RWPE1 (cell line): ENCODE measurements around the gene MPI.

Experiments used
- CTCF ChIA-PET: fragments of 350-600 bp; sonication (Branson Sonifier 250); formaldehyde crosslinking; extraction: SDS; loops from one replicate; lab custom pipeline; 2021; lab: Yijun Ruan, JAX
- POLR2A ChIA-PET: fragments of 400-600 bp; formaldehyde crosslinking; extraction: SDS; loops from one replicate; lab custom pipeline; 2020; ENCODE audit warnings: antibody characterized with exemption; ENCODE audit not compliant: low non-redundant PET; lab: Yijun Ruan, JAX
- DNase-seq: peaks from one replicate; pipeline ENCODE4 v3.0.0; 2012; ENCODE audit warnings: low spot score
- H3K27ac ChIP-seq: fragments of 450-650 bp; 2 replicates; pipeline ENCODE4 v1.5.1; 2017
- CTCF ChIP-seq: fragments of 450-650 bp; conservative IDR thresholded peaks from 2 replicates; pipeline ENCODE4 v1.5.1; 2017; ENCODE audit warnings: low read depth, mild to moderate bottlenecking

MPI gene

GRCh38 chr15:74873036-74873755 is 16.6 kb upstream of the MPI start, which contains the start of gene SCAMP2:
TSS of gene SCAMP2 (minus strand) at chr15:74873365. CDS start at chr15:74873255, 110 bp downstream.
- POLR2A ChIA-PET: no interaction called here
- peak within 1 kb of the TSS; percentile 77 for H3K27ac ChIP-seq
- DNase-seq: peak; percentile 97
- CTCF ChIA-PET: no interaction called here
- no peak for TF ChIP-seq CTCF

DNA sequence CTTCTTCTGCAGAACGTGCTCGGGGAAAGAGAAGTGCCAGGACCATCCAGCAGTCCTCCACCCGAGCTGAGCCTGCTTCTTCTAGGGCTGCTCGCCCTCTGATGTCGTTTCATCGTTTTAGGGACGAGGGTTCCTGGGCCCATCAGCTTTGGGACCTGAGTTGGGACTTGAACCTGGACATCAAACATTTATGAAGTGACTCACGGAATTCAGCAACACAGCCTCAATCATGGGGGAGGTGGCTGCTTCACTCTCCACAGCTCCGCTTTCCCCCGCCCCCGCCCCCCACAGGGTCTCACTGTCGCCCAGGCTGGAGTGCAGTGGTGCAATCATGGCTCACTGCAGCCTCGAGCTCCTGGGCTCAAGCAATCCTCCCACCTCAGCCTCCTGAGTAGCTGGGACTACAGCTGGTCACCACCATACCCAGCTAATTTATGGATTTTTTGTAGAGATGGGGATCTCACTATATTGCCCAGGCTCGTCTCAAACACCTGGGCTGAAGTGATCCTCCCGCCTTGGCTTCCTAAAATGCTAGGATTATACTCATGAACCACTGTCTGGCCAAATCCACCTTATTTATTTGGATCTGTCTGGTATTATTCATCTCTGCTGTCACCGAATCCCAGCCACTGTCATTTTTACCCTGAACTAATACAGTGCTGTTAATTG is 16.0 kb upstream of the MPI start:
- ChIA-PET POLR2A (no interaction called here), CTCF (no interaction called here)
- H3K27ac ChIP-seq: peak overlapping the region; percentile 77
- TF ChIP-seq CTCF: no peak
- no peak for DNase-seq

- TF ChIP-seq CTCF: no peak
- ChIA-PET CTCF (no interaction called here), POLR2A (no interaction called here)
- H3K27ac ChIP-seq: no peak overlapping the region
- DNase-seq: no peak
Measured at GRCh38 chr15:74878273-74878672, 11.6 kb upstream of the MPI start.

DNA sequence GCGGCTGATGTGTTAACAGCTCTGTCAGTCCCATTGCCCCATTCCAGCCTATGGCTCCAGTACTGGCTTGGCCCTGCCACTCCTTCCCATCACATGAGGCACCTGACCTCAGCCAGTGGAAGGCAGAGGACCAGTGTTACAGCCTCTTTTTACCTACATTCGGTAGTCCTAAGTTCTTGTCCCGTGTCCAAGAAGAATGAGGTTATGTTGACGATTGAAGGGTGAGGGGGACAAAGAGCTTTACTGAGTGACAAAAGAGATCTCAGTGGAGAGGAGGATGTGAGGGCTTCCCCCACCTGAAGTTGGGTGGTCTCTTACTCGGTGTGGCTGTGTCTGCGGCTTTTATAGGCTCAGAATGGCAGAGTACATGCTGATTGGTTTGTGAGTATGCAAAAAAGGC is 7.3 kb upstream of the MPI start:
- POLR2A ChIA-PET: interaction anchor here (0.6 kb wide), 1 partner anchor 49 kb away, joined by 5 read pairs; no protein-coding TSS in a partner anchor
- CTCF ChIA-PET: interaction anchor here (1.4 kb wide), 1 partner anchor 19 kb away, joined by 7 read pairs; no protein-coding TSS in a partner anchor
- no peak for TF ChIP-seq CTCF
- DNase-seq: no peak
- no peak overlapping the region for H3K27ac ChIP-seq

GRCh38 chr15:74884428-74885223 is 5.2 kb upstream of the MPI start:
- POLR2A ChIA-PET: no interaction called here

More at GRCh38 chr15:74884428-74885223, 5.2 kb upstream of the MPI start:
- CTCF ChIA-PET: interaction anchor here (0.7 kb wide), 1 partner anchor 17 kb away, joined by 5 read pairs; no protein-coding TSS in a partner anchor
- no peak overlapping the region for H3K27ac ChIP-seq
- TF ChIP-seq CTCF: no peak
- peak; percentile 51 for DNase-seq
